ENCODE data around the gene TEX47.

- TF ChIP-seq CTCF (IDR thresholded peaks at IDR 0.05) (no peak), POLR2AphosphoS5 (IDR thresholded peaks at IDR 0.05; ENCODE audit: low read depth, low read length) (no peak), SIN3A (IDR thresholded peaks at IDR 0.05; ENCODE audit: borderline replicate concordance, insufficient read depth, low read depth, low read length) (no peak), REST (IDR thresholded peaks at IDR 0.05; ENCODE audit: insufficient read depth in 1 of 2, low read depth in 2 of 2, low read length in 1 of 2) (no peak), TCF7L2 (IDR thresholded peaks at IDR 0.05; ENCODE audit: low read depth, low read length) (no peak)
Measured at GRCh38 chr7:88772776-88773175, 22.8 kb downstream of the TEX47 start.
